ENCODE data around the gene MAPKAP1.

GRCh38 chr9:125593581-125594222 is 113.3 kb downstream of the MAPKAP1 start:
- no peak for TF ChIP-seq CTCF (IDR thresholded peaks at IDR 0.05)
- TF ChIP-seq POLR2A (IDR thresholded peaks at IDR 0.05): no peak
- TF ChIP-seq POLR2AphosphoS5 (IDR thresholded peaks at IDR 0.05; ENCODE audit: insufficient read depth in 1 of 2, low read depth in 1 of 2): no peak

Measured in vagina (tissue), 2 donors.